ENCODE data around the gene PTPRT.

The PTPRT gene

DNA sequence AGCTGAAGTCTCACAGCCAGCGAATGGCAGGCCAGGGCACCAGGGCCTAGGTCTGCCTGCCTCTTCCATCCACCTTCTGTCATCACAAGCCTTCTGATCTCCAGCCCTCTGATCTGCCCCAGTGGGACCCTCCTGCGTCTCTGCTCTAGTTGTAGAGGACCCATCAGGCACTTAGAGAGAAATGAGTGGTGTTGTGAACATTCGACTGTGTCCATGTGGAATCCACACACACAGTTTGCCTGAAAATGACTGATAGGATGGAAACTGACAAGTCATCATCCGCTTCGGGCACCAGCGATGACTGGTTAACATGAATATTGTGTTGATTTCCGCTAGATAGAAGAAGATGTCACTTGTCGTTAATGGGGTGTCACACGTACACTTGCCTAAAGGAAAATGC lies 221.0 kb downstream of the PTPRT start:
- H3K4me3 ChIP-seq (ENCODE audit: low read depth, low read length): no peak overlapping the region
- no peak for DNase-seq (ENCODE audit: low read depth)
- TF ChIP-seq MAX (IDR thresholded peaks at IDR 0.05; ENCODE audit: low read depth, low read length): no peak
- TF ChIP-seq POLR2A (IDR thresholded peaks at IDR 0.05; ENCODE audit: extremely low read depth, insufficient read length): no peak
- TF ChIP-seq CTCF (IDR thresholded peaks at IDR 0.05; ENCODE audit: low read depth, low read length): no peak
- no peak for TF ChIP-seq MYC (IDR thresholded peaks at IDR 0.05; ENCODE audit: low read depth, low read length)

DNA sequence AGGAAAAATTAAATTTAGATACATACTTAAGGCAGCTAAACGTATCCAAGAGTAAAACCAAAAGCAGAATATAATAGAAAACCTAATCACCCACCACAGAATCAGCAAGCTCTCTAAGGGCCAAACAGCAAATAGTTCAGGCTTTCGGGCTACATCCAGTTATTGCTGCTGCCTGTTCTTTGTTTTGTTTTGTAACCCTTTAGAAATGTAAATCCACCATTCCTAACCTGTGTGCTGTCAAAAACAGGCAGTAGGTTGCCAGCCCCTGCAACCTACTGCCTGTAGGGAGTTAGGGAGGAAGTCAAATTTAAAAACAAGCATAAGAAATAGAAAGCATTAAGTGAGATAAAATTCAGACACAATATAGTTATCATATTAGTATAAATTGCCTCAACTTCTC lies 225.9 kb downstream of the PTPRT start:
- TF ChIP-seq MAX (IDR thresholded peaks at IDR 0.05; ENCODE audit: low read depth, low read length) (no peak), CTCF (IDR thresholded peaks at IDR 0.05; ENCODE audit: low read depth, low read length) (no peak), POLR2A (IDR thresholded peaks at IDR 0.05; ENCODE audit: extremely low read depth, insufficient read length) (no peak), MYC (IDR thresholded peaks at IDR 0.05; ENCODE audit: low read depth, low read length) (no peak)
- no peak overlapping the region for H3K4me3 ChIP-seq (ENCODE audit: low read depth, low read length)
- no peak for DNase-seq (ENCODE audit: low read depth)

GRCh38 chr20:42961771-42962170 lies 227.9 kb downstream of the PTPRT start:
- DNase-seq (ENCODE audit: low read depth): no peak
- no peak for TF ChIP-seq POLR2A (IDR thresholded peaks at IDR 0.05; ENCODE audit: extremely low read depth, insufficient read length)
- TF ChIP-seq MAX (IDR thresholded peaks at IDR 0.05; ENCODE audit: low read depth, low read length): no peak
- no peak for TF ChIP-seq CTCF (IDR thresholded peaks at IDR 0.05; ENCODE audit: low read depth, low read length)
- no peak for TF ChIP-seq MYC (IDR thresholded peaks at IDR 0.05; ENCODE audit: low read depth, low read length)

DNA sequence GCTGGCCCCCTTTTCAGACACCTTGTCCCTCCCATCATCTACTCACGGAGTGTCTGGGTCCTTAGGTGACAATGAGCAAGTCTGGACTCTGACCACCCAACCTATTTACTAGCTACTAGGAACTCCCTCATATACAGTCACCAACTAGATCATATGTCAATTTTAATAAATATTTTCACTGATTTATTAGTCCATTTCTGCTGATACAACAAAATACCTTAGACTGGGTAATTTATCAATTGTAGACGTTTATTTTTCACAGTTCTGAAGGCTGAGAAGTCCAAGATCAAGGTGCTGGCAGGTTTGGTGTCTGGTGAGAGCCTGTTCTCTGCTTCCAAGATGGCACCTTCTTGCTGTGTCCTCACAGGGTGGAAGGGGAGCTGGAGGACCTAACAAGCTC lies 229.7 kb downstream of the PTPRT start:
- DNase-seq (ENCODE audit: low read depth): no peak
- no peak for TF ChIP-seq CTCF (IDR thresholded peaks at IDR 0.05; ENCODE audit: low read depth, low read length)
- TF ChIP-seq MYC (IDR thresholded peaks at IDR 0.05; ENCODE audit: low read depth, low read length): no peak
- no peak for TF ChIP-seq MAX (IDR thresholded peaks at IDR 0.05; ENCODE audit: low read depth, low read length)
- TF ChIP-seq POLR2A (IDR thresholded peaks at IDR 0.05; ENCODE audit: extremely low read depth, insufficient read length): no peak
- no peak overlapping the region for H3K4me3 ChIP-seq (ENCODE audit: low read depth, low read length)

More at GRCh38 chr20:42961771-42962170, 227.9 kb downstream of the PTPRT start:
- no peak overlapping the region for H3K4me3 ChIP-seq (ENCODE audit: low read depth, low read length)

DNA sequence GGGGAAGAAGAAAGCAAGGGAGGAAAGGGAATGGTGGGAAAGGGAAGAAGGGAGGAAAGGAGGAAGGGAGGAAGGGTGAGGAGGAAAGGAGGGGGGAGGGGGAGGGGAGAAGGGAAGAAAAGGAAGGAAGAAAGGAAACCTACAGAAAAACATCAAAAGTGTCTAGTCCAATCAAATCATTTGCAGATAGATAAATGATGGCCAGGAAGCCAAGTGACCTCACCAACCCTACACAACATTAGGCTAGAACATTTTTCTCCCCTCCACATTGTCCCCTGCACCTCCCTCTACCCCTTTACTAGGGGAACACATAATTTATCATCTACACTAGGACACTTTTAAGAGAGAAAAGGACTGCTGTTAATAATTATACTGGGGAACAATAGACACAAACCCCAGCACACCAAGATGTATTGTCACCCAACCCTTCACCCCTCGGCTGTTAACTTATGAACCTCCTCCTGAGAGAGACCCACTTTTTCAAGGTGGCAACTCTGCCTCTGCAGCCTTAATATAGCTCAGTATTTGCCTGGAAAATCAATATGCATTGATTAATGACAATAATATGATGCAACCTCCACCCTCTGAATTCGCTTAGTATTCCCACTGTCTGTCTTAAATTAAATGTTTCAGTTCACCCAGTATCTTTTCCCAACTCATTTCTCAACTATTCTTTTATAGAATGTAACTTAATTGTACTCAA lies 231.2 kb downstream of the PTPRT start:
- no peak for TF ChIP-seq MYC (IDR thresholded peaks at IDR 0.05; ENCODE audit: low read depth, low read length)
- TF ChIP-seq POLR2A (IDR thresholded peaks at IDR 0.05; ENCODE audit: extremely low read depth, insufficient read length): no peak
- TF ChIP-seq CTCF (IDR thresholded peaks at IDR 0.05; ENCODE audit: low read depth, low read length): no peak
- no peak for TF ChIP-seq MAX (IDR thresholded peaks at IDR 0.05; ENCODE audit: low read depth, low read length)

More for the DNA sequence above, 231.2 kb downstream of the PTPRT start:
- no peak overlapping the region for H3K4me3 ChIP-seq (ENCODE audit: low read depth, low read length)
- no peak for DNase-seq (ENCODE audit: low read depth)

Measured in NB4 (cell line).